DND-41 (cell line): ENCODE measurements around the gene SIRT5.

ENCODE experiments used
- CTCF ChIP-seq: IDR thresholded peaks from 2 replicates; pipeline ENCODE4 v1.5.1; 2012; ENCODE audit warnings: borderline replicate concordance, low read length, moderate library complexity, mild to moderate bottlenecking; ENCODE audit not compliant: poor library complexity, severe bottlenecking; ENCODE audit errors: extremely low read depth
- EZH2 ChIP-seq: IDR thresholded peaks from 3 replicates; pipeline ENCODE4 v1.6.1; 2012; ENCODE audit warnings: borderline replicate concordance, low read depth, mild to moderate bottlenecking, moderate library complexity, low read length, inconsistent platforms; ENCODE audit not compliant: severe bottlenecking

- no peak for TF ChIP-seq CTCF
- TF ChIP-seq EZH2, result no peak
Observed at GRCh38 chr6:13524801-13525508, 49.4 kb upstream of the SIRT5 start.
